ENCODE results near the gene POU5F1. TPM values are rescaled to one million over a fixed set of nuclear protein-coding genes. Genes with fewer than 3 reads are reported as not detected.

POU5F1 gene
- polyA plus RNA-seq, 1 donor from 2014 or later: not detected

DNA sequence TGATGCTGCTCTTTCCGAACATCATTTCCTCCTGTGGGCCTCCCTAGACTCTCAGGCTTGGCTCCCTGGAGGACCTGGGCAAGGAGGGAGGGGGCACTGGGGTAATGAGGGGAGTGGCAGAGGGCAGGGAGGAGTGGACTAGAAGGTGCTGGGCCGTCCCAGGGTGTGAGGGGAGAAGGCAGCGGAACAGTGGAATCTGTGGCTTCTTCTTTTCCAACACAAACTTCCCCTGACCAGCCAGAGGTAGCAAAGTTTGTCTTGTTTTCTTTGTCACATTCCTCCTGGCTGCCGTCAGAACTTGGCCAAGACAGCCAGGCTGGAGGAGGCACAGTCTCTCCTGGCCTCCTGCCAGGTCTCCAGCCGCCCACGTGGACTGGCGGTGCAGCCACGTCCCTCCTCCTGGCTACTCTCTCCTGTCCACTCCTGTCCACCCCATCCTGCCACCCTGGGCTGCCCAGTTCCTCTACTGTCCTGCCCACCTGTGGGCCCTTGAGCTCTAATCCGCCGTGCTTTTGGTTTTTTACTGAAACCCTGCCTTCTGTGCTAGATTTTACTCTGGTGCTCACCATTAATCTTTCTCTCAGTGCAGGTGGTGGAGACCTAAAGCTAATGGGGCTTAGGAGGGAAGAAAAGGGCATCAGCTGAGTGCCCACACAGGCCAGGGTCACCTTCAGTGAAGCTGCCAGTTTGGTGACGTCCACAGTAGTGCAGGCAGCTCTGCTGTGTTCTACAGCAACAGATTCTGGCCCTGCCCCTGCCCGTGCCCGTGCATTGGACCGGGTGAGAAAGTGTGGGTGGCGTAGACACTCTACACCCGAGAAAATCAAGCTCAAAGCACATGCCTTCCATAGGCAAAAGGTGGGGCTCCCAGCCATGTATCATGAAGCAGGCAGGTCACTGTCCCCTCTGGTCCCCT, 47.4 kb downstream of the POU5F1 start:
- H3K9ac ChIP-seq (ENCODE audit: low read length): no peak overlapping the region

DNA sequence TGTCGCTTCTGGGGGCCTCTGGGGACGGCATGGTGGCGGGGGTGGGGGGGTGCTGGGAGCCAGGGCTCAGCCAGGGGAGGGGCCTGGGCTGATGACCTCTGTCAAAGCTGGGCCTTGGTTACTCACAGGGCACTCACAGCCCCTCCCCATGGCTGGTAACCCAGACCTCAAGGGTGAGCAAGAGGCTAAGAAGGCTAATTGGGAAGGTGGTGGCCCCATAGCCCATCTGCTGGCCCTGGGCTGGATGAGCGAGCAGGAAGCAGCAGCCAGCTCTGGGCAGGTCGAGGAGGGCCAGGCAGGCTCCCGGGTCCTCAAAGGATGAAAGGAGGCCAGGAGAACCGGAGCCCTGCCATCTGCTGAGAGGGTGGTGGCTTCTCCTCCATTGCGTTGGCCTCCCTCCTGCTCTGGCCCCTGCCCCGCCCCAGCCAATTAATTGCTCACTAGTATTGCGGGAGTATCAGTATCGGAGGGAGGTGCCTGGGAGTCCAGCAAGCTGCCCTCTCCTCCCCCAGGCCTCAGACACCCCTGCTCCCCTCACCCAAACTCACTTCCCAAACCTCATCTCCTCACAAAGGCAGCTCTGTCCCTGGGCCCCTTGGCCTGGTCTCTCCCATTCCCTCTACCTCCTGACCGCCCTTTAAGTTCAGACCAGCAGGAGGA, 49.2 kb downstream of the POU5F1 start:
- Histone ChIP-seq H3K79me2 (replicated peaks; ENCODE audit: insufficient read depth, low read length) (no peaks in the 10 kb centered on the region), H3K9ac (ENCODE audit: low read length) (no peak overlapping the region), H3F3A (ENCODE audit: insufficient read depth, low read length, poor library complexity, severe bottlenecking) (no peaks in the 10 kb centered on the region), H3K27me3 (ENCODE audit: insufficient read depth, low read depth, low read length) (no peaks in the 10 kb centered on the region), H3K9me2 (ENCODE audit: insufficient read depth, low read length) (no peaks in the 10 kb centered on the region), H3K27ac (ENCODE audit: low read length) (no peak overlapping the region), H4K20me1 (ENCODE audit: insufficient read depth) (no peaks in the 10 kb centered on the region), H2AFZ (ENCODE audit: low read depth, low read length) (no peak overlapping the region), H3K4me3 (ENCODE audit: low read length) (no peak overlapping the region), H3K9me3 (ENCODE audit: low read length) (no peaks in the 10 kb centered on the region), H3K4me2 (ENCODE audit: low read length) (no peak overlapping the region), H3K36me3 (ENCODE audit: insufficient read depth, low read length) (no peaks in the 10 kb centered on the region)
- TF ChIP-seq EP300 (conservative IDR thresholded peaks at IDR 0.05; ENCODE audit: poor library complexity, severe bottlenecking): no peak
- no peak for TF ChIP-seq MXI1 (conservative IDR thresholded peaks at IDR 0.05; ENCODE audit: poor library complexity, severe bottlenecking)
- no peak for TF ChIP-seq SMC3 (conservative IDR thresholded peaks at IDR 0.05; ENCODE audit: poor library complexity)
- TF ChIP-seq EZH2 (IDR thresholded peaks at IDR 0.05; ENCODE audit: borderline replicate concordance, insufficient read depth, low read length, poor library complexity, severe bottlenecking): no peak
- TF ChIP-seq RAD21 (conservative IDR thresholded peaks at IDR 0.05): no peak
- TF ChIP-seq, protein P1, sequence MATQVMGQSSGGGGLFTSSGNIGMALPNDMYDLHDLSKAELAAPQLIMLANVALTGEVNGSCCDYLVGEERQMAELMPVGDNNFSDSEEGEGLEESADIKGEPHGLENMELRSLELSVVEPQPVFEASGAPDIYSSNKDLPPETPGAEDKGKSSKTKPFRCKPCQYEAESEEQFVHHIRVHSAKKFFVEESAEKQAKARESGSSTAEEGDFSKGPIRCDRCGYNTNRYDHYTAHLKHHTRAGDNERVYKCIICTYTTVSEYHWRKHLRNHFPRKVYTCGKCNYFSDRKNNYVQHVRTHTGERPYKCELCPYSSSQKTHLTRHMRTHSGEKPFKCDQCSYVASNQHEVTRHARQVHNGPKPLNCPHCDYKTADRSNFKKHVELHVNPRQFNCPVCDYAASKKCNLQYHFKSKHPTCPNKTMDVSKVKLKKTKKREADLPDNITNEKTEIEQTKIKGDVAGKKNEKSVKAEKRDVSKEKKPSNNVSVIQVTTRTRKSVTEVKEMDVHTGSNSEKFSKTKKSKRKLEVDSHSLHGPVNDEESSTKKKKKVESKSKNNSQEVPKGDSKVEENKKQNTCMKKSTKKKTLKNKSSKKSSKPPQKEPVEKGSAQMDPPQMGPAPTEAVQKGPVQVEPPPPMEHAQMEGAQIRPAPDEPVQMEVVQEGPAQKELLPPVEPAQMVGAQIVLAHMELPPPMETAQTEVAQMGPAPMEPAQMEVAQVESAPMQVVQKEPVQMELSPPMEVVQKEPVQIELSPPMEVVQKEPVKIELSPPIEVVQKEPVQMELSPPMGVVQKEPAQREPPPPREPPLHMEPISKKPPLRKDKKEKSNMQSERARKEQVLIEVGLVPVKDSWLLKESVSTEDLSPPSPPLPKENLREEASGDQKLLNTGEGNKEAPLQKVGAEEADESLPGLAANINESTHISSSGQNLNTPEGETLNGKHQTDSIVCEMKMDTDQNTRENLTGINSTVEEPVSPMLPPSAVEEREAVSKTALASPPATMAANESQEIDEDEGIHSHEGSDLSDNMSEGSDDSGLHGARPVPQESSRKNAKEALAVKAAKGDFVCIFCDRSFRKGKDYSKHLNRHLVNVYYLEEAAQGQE (IDR thresholded peaks at IDR 0.05; ENCODE audit: borderline replicate concordance): no peak
- TF ChIP-seq POLR2AphosphoS5 (IDR thresholded peaks at IDR 0.05): no peak
- no peak for TF ChIP-seq TAF1 (IDR thresholded peaks at IDR 0.05; ENCODE audit: low read depth)

More for the DNA sequence above, 47.4 kb downstream of the POU5F1 start:
- no peak overlapping the region for H2AFZ ChIP-seq (ENCODE audit: low read depth, low read length)
- H3K79me2 ChIP-seq (replicated peaks; ENCODE audit: insufficient read depth, low read length): no peaks in the 10 kb centered on the region
- H3K27me3 ChIP-seq (ENCODE audit: insufficient read depth, low read depth, low read length): no peaks in the 10 kb centered on the region
- TF ChIP-seq, protein P1 (IDR thresholded peaks at IDR 0.05; ENCODE audit: borderline replicate concordance): no peak
- TF ChIP-seq MXI1 (conservative IDR thresholded peaks at IDR 0.05; ENCODE audit: poor library complexity, severe bottlenecking) (no peak), EP300 (conservative IDR thresholded peaks at IDR 0.05; ENCODE audit: poor library complexity, severe bottlenecking) (no peak), TAF1 (IDR thresholded peaks at IDR 0.05; ENCODE audit: low read depth) (no peak), POLR2AphosphoS5 (IDR thresholded peaks at IDR 0.05) (no peak), SMC3 (conservative IDR thresholded peaks at IDR 0.05; ENCODE audit: poor library complexity) (no peak), RAD21 (conservative IDR thresholded peaks at IDR 0.05) (no peak), EZH2 (IDR thresholded peaks at IDR 0.05; ENCODE audit: borderline replicate concordance, insufficient read depth, low read length, poor library complexity, severe bottlenecking) (no peak)
- TF ChIP-seq, protein P2, sequence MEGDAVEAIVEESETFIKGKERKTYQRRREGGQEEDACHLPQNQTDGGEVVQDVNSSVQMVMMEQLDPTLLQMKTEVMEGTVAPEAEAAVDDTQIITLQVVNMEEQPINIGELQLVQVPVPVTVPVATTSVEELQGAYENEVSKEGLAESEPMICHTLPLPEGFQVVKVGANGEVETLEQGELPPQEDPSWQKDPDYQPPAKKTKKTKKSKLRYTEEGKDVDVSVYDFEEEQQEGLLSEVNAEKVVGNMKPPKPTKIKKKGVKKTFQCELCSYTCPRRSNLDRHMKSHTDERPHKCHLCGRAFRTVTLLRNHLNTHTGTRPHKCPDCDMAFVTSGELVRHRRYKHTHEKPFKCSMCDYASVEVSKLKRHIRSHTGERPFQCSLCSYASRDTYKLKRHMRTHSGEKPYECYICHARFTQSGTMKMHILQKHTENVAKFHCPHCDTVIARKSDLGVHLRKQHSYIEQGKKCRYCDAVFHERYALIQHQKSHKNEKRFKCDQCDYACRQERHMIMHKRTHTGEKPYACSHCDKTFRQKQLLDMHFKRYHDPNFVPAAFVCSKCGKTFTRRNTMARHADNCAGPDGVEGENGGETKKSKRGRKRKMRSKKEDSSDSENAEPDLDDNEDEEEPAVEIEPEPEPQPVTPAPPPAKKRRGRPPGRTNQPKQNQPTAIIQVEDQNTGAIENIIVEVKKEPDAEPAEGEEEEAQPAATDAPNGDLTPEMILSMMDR (IDR thresholded peaks at IDR 0.05; ENCODE audit: poor library complexity, severe bottlenecking): no peak
- no peaks in the 10 kb centered on the region for H3F3A ChIP-seq (ENCODE audit: insufficient read depth, low read length, poor library complexity, severe bottlenecking)
- H3K27ac ChIP-seq (ENCODE audit: low read length): no peak overlapping the region
- no peak overlapping the region for H3K4me3 ChIP-seq (ENCODE audit: low read length)
- no peaks in the 10 kb centered on the region for H3K9me3 ChIP-seq (ENCODE audit: low read length)
- H3K36me3 ChIP-seq (ENCODE audit: insufficient read depth, low read length): no peaks in the 10 kb centered on the region
- no peaks in the 10 kb centered on the region for H3K9me2 ChIP-seq (ENCODE audit: insufficient read depth, low read length)
- no peaks in the 10 kb centered on the region for H4K20me1 ChIP-seq (ENCODE audit: insufficient read depth)
- H3K4me2 ChIP-seq (ENCODE audit: low read length): no peak overlapping the region

Measured in neural cell (in vitro differentiated cells).